ENCODE results near the gene RAB15.

GRCh38 chr14:64910847-64911495 is 61.2 kb downstream of the RAB15 start:
- TF ChIP-seq CTCF (IDR thresholded peaks at IDR 0.05; ENCODE audit: insufficient read depth, low read depth, low read length): peak; percentile 74
- TF ChIP-seq EZH2 (IDR thresholded peaks at IDR 0.05; ENCODE audit: insufficient read depth, low read length): no peak

Data from astrocyte (in vitro differentiated cells and primary cell).